ENCODE measurements around the gene MRGPRE.

Gene MRGPRE

GRCh38 chr11:3222941-3223915 is 9.0 kb downstream of the MRGPRE start:
- Mint-ChIP-seq H3K9me3 (no peaks in the 10 kb centered on the region), H3K36me3 (no peaks in the 10 kb centered on the region), H3K27ac (no peak overlapping the region), H3K4me1 (peaks cover 2% of the 10 kb centered on the region), H3K4me3 (no peak overlapping the region), H3K27me3 (peaks cover 28% of the 10 kb centered on the region)
- DNase-seq (ENCODE audit: low spot score in 2 of 2) = no peak
- ATAC-seq (ENCODE audit: low read depth) = no peak

GRCh38 chr11:3222003-3222855 is 10.0 kb downstream of the MRGPRE start:
- H3K4me1 Mint-ChIP-seq = peaks cover 2% of the 10 kb centered on the region
- no peak overlapping the region for H3K4me3 Mint-ChIP-seq
- DNase-seq (ENCODE audit: low spot score in 2 of 2) = no peak
- H3K36me3 Mint-ChIP-seq = no peaks in the 10 kb centered on the region
- H3K9me3 Mint-ChIP-seq = no peaks in the 10 kb centered on the region
- no peak overlapping the region for H3K27ac Mint-ChIP-seq
- H3K27me3 Mint-ChIP-seq = peaks cover 24% of the 10 kb centered on the region
- ATAC-seq (ENCODE audit: low read depth) = no peak

GRCh38 chr11:3221408-3222002 is 10.7 kb downstream of the MRGPRE start:
- ATAC-seq (ENCODE audit: low read depth) (no peak), DNase-seq (ENCODE audit: low spot score in 2 of 2) (no peak)
- H3K4me3 Mint-ChIP-seq = no peak overlapping the region
- no peak overlapping the region for H3K27ac Mint-ChIP-seq
- H3K9me3 Mint-ChIP-seq = no peaks in the 10 kb centered on the region
- H3K4me1 Mint-ChIP-seq = peaks cover 6% of the 10 kb centered on the region
- H3K36me3 Mint-ChIP-seq = no peaks in the 10 kb centered on the region
- H3K27me3 Mint-ChIP-seq = peaks cover 27% of the 10 kb centered on the region

GRCh38 chr11:3220521-3221407 is 11.5 kb downstream of the MRGPRE start:
- peaks cover 6% of the 10 kb centered on the region for H3K4me1 Mint-ChIP-seq
- no peak overlapping the region for H3K27ac Mint-ChIP-seq
- H3K27me3 Mint-ChIP-seq = peaks cover 24% of the 10 kb centered on the region
- no peak overlapping the region for H3K4me3 Mint-ChIP-seq
- no peak for ATAC-seq (ENCODE audit: low read depth)
- H3K9me3 Mint-ChIP-seq = no peaks in the 10 kb centered on the region
- DNase-seq (ENCODE audit: low spot score in 2 of 2) = no peak
- no peaks in the 10 kb centered on the region for H3K36me3 Mint-ChIP-seq

- Mint-ChIP-seq H3K27me3 (peaks cover 25% of the 10 kb centered on the region), H3K4me3 (no peak overlapping the region), H3K36me3 (no peaks in the 10 kb centered on the region), H3K9me3 (no peaks in the 10 kb centered on the region), H3K4me1 (peaks cover 6% of the 10 kb centered on the region), H3K27ac (no peak overlapping the region)
- DNase-seq (ENCODE audit: low spot score in 2 of 2) (no peak), ATAC-seq (ENCODE audit: low read depth) (no peak)
Observed at GRCh38 chr11:3220101-3220500, 12.1 kb downstream of the MRGPRE start.

GRCh38 chr11:3219281-3219892 is 12.8 kb downstream of the MRGPRE start:
- H3K36me3 Mint-ChIP-seq = no peaks in the 10 kb centered on the region
- ATAC-seq (ENCODE audit: low read depth) (no peak), DNase-seq (ENCODE audit: low spot score in 2 of 2) (no peak)
- H3K4me3 Mint-ChIP-seq = no peak overlapping the region
- peaks cover 25% of the 10 kb centered on the region for H3K27me3 Mint-ChIP-seq
- H3K4me1 Mint-ChIP-seq = peaks cover 6% of the 10 kb centered on the region
- no peaks in the 10 kb centered on the region for H3K9me3 Mint-ChIP-seq
- no peak overlapping the region for H3K27ac Mint-ChIP-seq

- no peak for ATAC-seq (ENCODE audit: low read depth)
- peaks cover 26% of the 10 kb centered on the region for H3K27me3 Mint-ChIP-seq
- H3K4me1 Mint-ChIP-seq = peaks cover 6% of the 10 kb centered on the region
- no peaks in the 10 kb centered on the region for H3K36me3 Mint-ChIP-seq
- no peak within 1 kb of the TSS for H3K27ac Mint-ChIP-seq
- H3K4me3 Mint-ChIP-seq = no peak within 1 kb of the TSS
- H3K9me3 Mint-ChIP-seq = no peaks in the 10 kb centered on the region
- DNase-seq (ENCODE audit: low spot score in 2 of 2) = no peak
Observed at GRCh38 chr11:3218483-3219280, 13.5 kb downstream of the MRGPRE start, which contains the start of gene MRGPRG. MRGPRG (minus strand) TSS chr11:3218813; CDS start chr11:3218813, 0 bp downstream.

GRCh38 chr11:3217818-3218482 is 14.3 kb downstream of the MRGPRE start:
- no peak for ATAC-seq (ENCODE audit: low read depth)
- no peak for DNase-seq (ENCODE audit: low spot score in 2 of 2)
- Mint-ChIP-seq H3K4me3 (no peak overlapping the region), H3K4me1 (peaks cover 6% of the 10 kb centered on the region), H3K27ac (no peak overlapping the region), H3K27me3 (peaks cover 28% of the 10 kb centered on the region), H3K9me3 (no peaks in the 10 kb centered on the region), H3K36me3 (no peaks in the 10 kb centered on the region)

GRCh38 chr11:3216027-3216525 is 16.1 kb downstream of the MRGPRE start:
- peaks cover 2% of the 10 kb centered on the region for H3K36me3 Mint-ChIP-seq
- DNase-seq (ENCODE audit: low spot score in 2 of 2) (no peak), ATAC-seq (ENCODE audit: low read depth) (no peak)
- H3K27me3 Mint-ChIP-seq = peaks cover 22% of the 10 kb centered on the region
- no peak overlapping the region for H3K27ac Mint-ChIP-seq
- H3K9me3 Mint-ChIP-seq = peaks cover 3% of the 10 kb centered on the region
- peaks cover 6% of the 10 kb centered on the region for H3K4me1 Mint-ChIP-seq
- no peak overlapping the region for H3K4me3 Mint-ChIP-seq

GRCh38 chr11:3215346-3216026 is 16.7 kb downstream of the MRGPRE start:
- H3K27me3 Mint-ChIP-seq = peaks cover 21% of the 10 kb centered on the region
- H3K36me3 Mint-ChIP-seq = peaks cover 2% of the 10 kb centered on the region
- DNase-seq (ENCODE audit: low spot score in 2 of 2) (no peak), ATAC-seq (ENCODE audit: low read depth) (no peak)
- peaks cover 3% of the 10 kb centered on the region for H3K9me3 Mint-ChIP-seq
- peaks cover 4% of the 10 kb centered on the region for H3K4me1 Mint-ChIP-seq
- H3K27ac Mint-ChIP-seq = no peak overlapping the region
- no peak overlapping the region for H3K4me3 Mint-ChIP-seq

- Mint-ChIP-seq H3K4me3 (no peak overlapping the region), H3K36me3 (peaks cover 2% of the 10 kb centered on the region), H3K27me3 (peaks cover 20% of the 10 kb centered on the region), H3K4me1 (peaks cover 4% of the 10 kb centered on the region), H3K9me3 (peaks cover 3% of the 10 kb centered on the region), H3K27ac (no peak overlapping the region)
- ATAC-seq (ENCODE audit: low read depth) (no peak), DNase-seq (ENCODE audit: low spot score in 2 of 2) (no peak)
Observed at GRCh38 chr11:3214420-3214699, 17.9 kb downstream of the MRGPRE start.
